Endodermal cell (in vitro differentiated cells): ENCODE results near the gene GTF2A1L. TPM values are rescaled to one million over a fixed set of nuclear protein-coding genes. Genes with fewer than 3 reads are reported as not detected.

ENCODE experiments used
- DNase-seq: peaks from one replicate; pipeline ENCODE4 v3.0.0-alpha.2; 2017
- H3K27ac ChIP-seq: 2 replicates; pipeline ENCODE4 v1.5.1; 2013; ENCODE audit warnings: mild to moderate bottlenecking, low read depth, low read length, moderate library complexity
- H3K27me3 ChIP-seq: 2 replicates; pipeline ENCODE4 v1.6.1; 2013; ENCODE audit warnings: mild to moderate bottlenecking, low read length, moderate library complexity; ENCODE audit not compliant: insufficient read depth, control insufficient read depth, poor library complexity, severe bottlenecking
- H3K36me3 ChIP-seq: 2 replicates; pipeline ENCODE4 v1.7.0; 2013; ENCODE audit warnings: mild to moderate bottlenecking, low read length, moderate library complexity; ENCODE audit not compliant: control insufficient read depth, insufficient read depth
- H3K4me1 ChIP-seq: one replicate; pipeline ENCODE4 v1.7.0; 2013; ENCODE audit warnings: low read length; ENCODE audit not compliant: control insufficient read depth, insufficient read depth
- H3K4me3 ChIP-seq: 2 replicates; pipeline ENCODE4 v1.5.1; 2013; ENCODE audit warnings: mild to moderate bottlenecking, low read length, moderate library complexity
- H3K9ac ChIP-seq: 2 replicates; pipeline ENCODE4 v1.6.1; 2013; ENCODE audit warnings: mild to moderate bottlenecking, low read length, moderate library complexity; ENCODE audit not compliant: poor library complexity, severe bottlenecking; ENCODE audit errors: extremely low read depth
- H3K9me3 ChIP-seq: 2 replicates; pipeline ENCODE4 v1.6.1; 2013; ENCODE audit warnings: mild to moderate bottlenecking, low read length, moderate library complexity; ENCODE audit not compliant: control insufficient read depth
- H3K27ac Mint-ChIP-seq: 2 replicates; pipeline ENCODE4 v1.8.0; 2020; ENCODE audit warnings: mixed read lengths
- H3K27me3 Mint-ChIP-seq: 2 replicates; pipeline ENCODE4 v1.8.0; 2021; ENCODE audit warnings: mild to moderate bottlenecking, mixed read lengths; ENCODE audit not compliant: insufficient read depth
- H3K36me3 Mint-ChIP-seq: 2 replicates; pipeline ENCODE4 v1.8.0; 2020; ENCODE audit warnings: low read depth, mixed read lengths
- H3K4me1 Mint-ChIP-seq: 2 replicates; pipeline ENCODE4 v1.8.0; 2020; ENCODE audit warnings: mixed read lengths
- H3K4me3 Mint-ChIP-seq: 2 replicates; pipeline ENCODE4 v1.8.0; 2020; ENCODE audit warnings: mild to moderate bottlenecking, moderate library complexity, mixed read lengths
- H3K9me3 Mint-ChIP-seq: 2 replicates; pipeline ENCODE4 v1.8.0; 2020; ENCODE audit warnings: mild to moderate bottlenecking, mixed read lengths
- CTCF ChIP-seq: fragments of 200-600 bp; sonication (generic); conservative IDR thresholded peaks from 2 replicates; pipeline ENCODE4 v1.5.0; 2021; ENCODE audit warnings: antibody characterized with exemption, mild to moderate bottlenecking
- WGBS, 2 experiments: methylation state at CpG; one replicate each; pipeline versions ENCODE4 v1.1.5 to v1.1.7; 2013; ENCODE audit warnings: missing lambda C conversion rate in 2 of 2, mixed read lengths in 1 of 2; ENCODE audit not compliant: insufficient coverage in 1 of 2, insufficient read length in 1 of 2; 5-methylcytosine and 5-hydroxymethylcytosine counted together
- total RNA-seq, 2 donors: library from RNA; stranded (reverse); fragmentation: NEBNext Ultra II Directional in 1 of 2; extraction: Animal tissue kit (Norgen Biotek cat#: 25700) in 1 of 2; gene quantifications; 2 replicates in 1 of 2; 3 replicates in 1 of 2; pipeline ENCODE4 v1.2.1, GENCODE V29; 2021

The GTF2A1L gene
- total RNA-seq, 2 donors from 2014 or later, result not detected

GRCh38 chr2:48727560-48727959, 109.9 kb downstream of the GTF2A1L start:
- Histone ChIP-seq H3K4me1 (no peaks in the 10 kb centered on the region), H3K4me3 (no peak overlapping the region), H3K27ac (no peak overlapping the region), H3K9me3 (no peaks in the 10 kb centered on the region), H3K27me3 (no peaks in the 10 kb centered on the region), H3K36me3 (no peaks in the 10 kb centered on the region), H3K9ac (no peak overlapping the region)
- peak; percentile 40 for TF ChIP-seq CTCF
- DNase-seq, result no peak
- H3K36me3 Mint-ChIP-seq, result no peaks in the 10 kb centered on the region
- no peak overlapping the region for H3K27ac Mint-ChIP-seq
- no peaks in the 10 kb centered on the region for H3K27me3 Mint-ChIP-seq
- H3K9me3 Mint-ChIP-seq, result no peaks in the 10 kb centered on the region
- H3K4me3 Mint-ChIP-seq, result no peak overlapping the region
- WGBS, 2 experiments, result 90 to 100% methylated on average over 1 to 2 of the region's 2 CpGs
- H3K4me1 Mint-ChIP-seq, result peaks cover 3% of the 10 kb centered on the region

GRCh38 chr2:48728295-48728694, 110.6 kb downstream of the GTF2A1L start:
- peak overlapping the region; percentile 36 for H3K27ac ChIP-seq
- H3K9me3 Mint-ChIP-seq, result no peaks in the 10 kb centered on the region
- H3K9me3 ChIP-seq, result no peaks in the 10 kb centered on the region
- 77 to 92% methylated on average over 2 of the region's 2 CpGs for WGBS, 2 experiments
- H3K27me3 Mint-ChIP-seq, result no peaks in the 10 kb centered on the region
- DNase-seq, result no peak
- no peak for TF ChIP-seq CTCF
- H3K9ac ChIP-seq, result no peak overlapping the region
- no peak overlapping the region for H3K4me3 ChIP-seq
- no peaks in the 10 kb centered on the region for H3K27me3 ChIP-seq
- H3K4me1 ChIP-seq, result no peaks in the 10 kb centered on the region
- no peak overlapping the region for H3K27ac Mint-ChIP-seq
- no peaks in the 10 kb centered on the region for H3K36me3 Mint-ChIP-seq
- H3K36me3 ChIP-seq, result no peaks in the 10 kb centered on the region
- peaks cover 5% of the 10 kb centered on the region for H3K4me1 Mint-ChIP-seq
- H3K4me3 Mint-ChIP-seq, result no peak overlapping the region

- Histone ChIP-seq H3K36me3 (no peaks in the 10 kb centered on the region), H3K27ac (peak overlapping the region; percentile 36), H3K4me1 (no peaks in the 10 kb centered on the region), H3K4me3 (no peak overlapping the region), H3K9ac (no peak overlapping the region), H3K27me3 (no peaks in the 10 kb centered on the region), H3K9me3 (no peaks in the 10 kb centered on the region)
- no peaks in the 10 kb centered on the region for H3K36me3 Mint-ChIP-seq
- no peaks in the 10 kb centered on the region for H3K9me3 Mint-ChIP-seq
- TF ChIP-seq CTCF, result no peak
- no peak overlapping the region for H3K4me3 Mint-ChIP-seq
- no peaks in the 10 kb centered on the region for H3K27me3 Mint-ChIP-seq
- no peak for DNase-seq
- peaks cover 7% of the 10 kb centered on the region for H3K4me1 Mint-ChIP-seq
- H3K27ac Mint-ChIP-seq, result no peak overlapping the region
Measured at GRCh38 chr2:48728840-48729239, 111.2 kb downstream of the GTF2A1L start.

Other genes starting within 250 kb of the GTF2A1L start
- 10 to 100 TPM; 26.1 to 39.0 TPM for gene PPP1R21, start 177.1 kb upstream of the GTF2A1L start, total RNA-seq
- 10 to 100 TPM; 15.0 to 19.5 TPM for gene STON1, start 87.7 kb upstream of the GTF2A1L start, total RNA-seq
- not detected for gene LHCGR, start 137.9 kb downstream of the GTF2A1L start, total RNA-seq